Measurements from ENCODE around the gene PCDHGA9.

GRCh38 chr5:141441571-141442170 lies 39.1 kb downstream of the PCDHGA9 start:
- TF ChIP-seq CTCF (IDR thresholded peaks at IDR 0.05; ENCODE audit: insufficient read depth, low read length) (no peak), POLR2AphosphoS5 (IDR thresholded peaks at IDR 0.05; ENCODE audit: low read depth) (no peak), SPI1 (IDR thresholded peaks at IDR 0.05; ENCODE audit: borderline replicate concordance, low read depth) (no peak), REST (IDR thresholded peaks at IDR 0.05; ENCODE audit: insufficient replicate concordance, low read depth) (no peak), GABPA (IDR thresholded peaks at IDR 0.05; ENCODE audit: low read depth) (no peak)
